ENCODE data around the gene FNDC7. TPM values are rescaled to one million over a fixed set of nuclear protein-coding genes. Genes with fewer than 3 reads are reported as not detected.
A peak's percentile ranks its signal among the peaks of the same experiment; 100 is the strongest.

Gene FNDC7
- total RNA-seq, 1 donor from 2014 or later, result under 0.01 TPM

DNA sequence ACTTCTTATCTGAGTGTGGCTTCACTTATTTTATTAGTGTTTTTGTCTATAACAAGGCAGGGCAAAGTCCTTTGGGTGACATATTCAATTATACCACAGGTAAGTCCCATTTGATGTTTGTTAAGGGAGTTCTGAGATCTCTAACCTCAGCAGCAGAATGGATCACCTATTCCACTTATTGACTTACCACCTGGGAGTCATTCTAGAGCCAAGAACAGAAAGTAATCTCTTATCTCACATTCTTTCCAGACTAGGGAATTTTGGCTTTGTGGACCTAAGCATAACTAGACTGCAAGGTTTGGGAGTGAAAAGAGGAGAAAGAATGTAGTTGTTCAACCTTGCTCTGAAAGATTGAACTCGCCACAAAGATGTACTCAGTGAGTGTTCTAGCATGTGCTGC is 13.2 kb downstream of the FNDC7 start:
- DNase-seq (ENCODE audit: low read depth) (no peak), FAIRE-seq (no peak)
- H3K36me3 ChIP-seq (ENCODE audit: control insufficient read depth, insufficient read depth, low read length), result no peaks in the 10 kb centered on the region
- TF ChIP-seq, protein P1, sequence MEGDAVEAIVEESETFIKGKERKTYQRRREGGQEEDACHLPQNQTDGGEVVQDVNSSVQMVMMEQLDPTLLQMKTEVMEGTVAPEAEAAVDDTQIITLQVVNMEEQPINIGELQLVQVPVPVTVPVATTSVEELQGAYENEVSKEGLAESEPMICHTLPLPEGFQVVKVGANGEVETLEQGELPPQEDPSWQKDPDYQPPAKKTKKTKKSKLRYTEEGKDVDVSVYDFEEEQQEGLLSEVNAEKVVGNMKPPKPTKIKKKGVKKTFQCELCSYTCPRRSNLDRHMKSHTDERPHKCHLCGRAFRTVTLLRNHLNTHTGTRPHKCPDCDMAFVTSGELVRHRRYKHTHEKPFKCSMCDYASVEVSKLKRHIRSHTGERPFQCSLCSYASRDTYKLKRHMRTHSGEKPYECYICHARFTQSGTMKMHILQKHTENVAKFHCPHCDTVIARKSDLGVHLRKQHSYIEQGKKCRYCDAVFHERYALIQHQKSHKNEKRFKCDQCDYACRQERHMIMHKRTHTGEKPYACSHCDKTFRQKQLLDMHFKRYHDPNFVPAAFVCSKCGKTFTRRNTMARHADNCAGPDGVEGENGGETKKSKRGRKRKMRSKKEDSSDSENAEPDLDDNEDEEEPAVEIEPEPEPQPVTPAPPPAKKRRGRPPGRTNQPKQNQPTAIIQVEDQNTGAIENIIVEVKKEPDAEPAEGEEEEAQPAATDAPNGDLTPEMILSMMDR (IDR thresholded peaks at IDR 0.05; ENCODE audit: insufficient read depth, low read length, severe bottlenecking), result no peak
- no peak overlapping the region for H3K4me3 ChIP-seq (ENCODE audit: low read depth, low read length)
- peaks cover 2% of the 10 kb centered on the region for H3K27me3 ChIP-seq (ENCODE audit: control insufficient read depth, insufficient read depth, low read length)

DNA sequence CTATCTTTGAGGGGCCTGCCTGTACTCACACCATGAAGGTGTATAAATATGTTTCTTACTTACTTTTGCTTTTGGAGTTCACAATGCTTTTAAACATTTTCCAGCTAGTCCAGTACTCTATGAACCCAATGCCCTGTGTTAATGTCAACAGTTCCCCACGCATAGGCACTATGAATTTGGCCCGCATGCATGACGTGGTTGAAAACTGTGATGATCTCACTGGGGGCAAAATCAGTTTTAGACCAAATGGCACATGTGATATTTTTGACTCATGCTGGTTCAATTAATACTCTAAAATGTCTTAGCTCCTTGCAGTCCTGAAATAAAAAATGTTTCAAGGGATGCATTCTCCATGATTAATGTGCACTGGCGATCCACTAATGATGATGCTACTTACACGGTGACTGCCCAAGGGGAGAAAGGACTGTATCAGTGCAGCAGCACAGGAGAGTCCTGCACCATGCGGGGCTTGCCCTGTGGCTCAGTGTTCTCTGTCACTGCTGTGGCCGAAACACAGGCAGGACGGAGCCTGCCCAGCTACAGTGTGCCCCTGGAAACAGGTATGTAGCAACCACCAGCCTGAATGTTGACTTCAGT is 15.7 kb downstream of the FNDC7 start:
- TF ChIP-seq, protein P1 (IDR thresholded peaks at IDR 0.05; ENCODE audit: insufficient read depth, low read length, severe bottlenecking), result no peak
- Histone ChIP-seq H3K36me3 (ENCODE audit: control insufficient read depth, insufficient read depth, low read length) (no peaks in the 10 kb centered on the region), H3K27me3 (ENCODE audit: control insufficient read depth, insufficient read depth, low read length) (peaks cover 2% of the 10 kb centered on the region), H3K4me3 (ENCODE audit: low read depth, low read length) (no peak overlapping the region)
- DNase-seq (ENCODE audit: low read depth) (no peak), FAIRE-seq (no peak)

DNA sequence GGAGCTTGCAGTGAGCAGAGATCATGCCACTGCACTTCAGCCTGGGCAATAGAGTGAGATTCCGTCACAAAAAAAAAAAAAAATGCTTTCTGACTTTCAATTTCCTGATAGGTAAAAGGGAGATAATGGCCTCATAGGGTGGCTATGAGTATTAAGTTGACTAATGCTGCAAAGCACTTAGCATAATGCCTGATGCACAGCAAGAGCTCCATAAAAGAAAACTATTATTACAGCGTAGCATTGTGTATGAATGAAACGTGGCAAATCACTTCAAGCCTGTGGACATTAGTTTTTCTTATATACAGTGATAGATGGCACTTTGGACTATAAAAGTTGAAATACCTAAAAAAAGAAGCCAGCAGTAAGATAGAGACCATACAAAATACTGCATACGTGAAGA is 16.8 kb downstream of the FNDC7 start:
- no peak for FAIRE-seq
- no peak overlapping the region for H3K4me3 ChIP-seq (ENCODE audit: low read depth, low read length)
- TF ChIP-seq, protein P1 (IDR thresholded peaks at IDR 0.05; ENCODE audit: insufficient read depth, low read length, severe bottlenecking), result no peak
- DNase-seq (ENCODE audit: low read depth), result no peak
- no peaks in the 10 kb centered on the region for H3K36me3 ChIP-seq (ENCODE audit: control insufficient read depth, insufficient read depth, low read length)
- peaks cover 2% of the 10 kb centered on the region for H3K27me3 ChIP-seq (ENCODE audit: control insufficient read depth, insufficient read depth, low read length)

DNA sequence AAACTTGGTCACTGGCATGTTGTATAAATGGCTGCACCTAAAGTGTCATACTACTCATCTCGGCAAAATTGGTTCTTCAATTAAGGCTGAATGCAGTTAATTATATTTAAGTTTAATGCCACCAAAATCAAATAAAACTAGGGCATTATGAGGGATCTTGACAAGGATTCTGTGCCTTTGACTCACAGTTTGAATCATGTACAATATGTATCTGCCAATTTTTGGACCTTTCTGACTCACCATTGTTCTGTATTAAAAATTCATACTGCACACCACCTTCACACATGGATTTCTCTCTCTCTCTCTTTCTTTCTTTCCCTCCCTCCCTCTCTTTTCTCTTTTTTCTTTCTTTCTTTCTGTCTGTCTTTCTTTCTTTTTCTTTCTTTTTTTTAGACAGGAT is 19.7 kb downstream of the FNDC7 start:
- TF ChIP-seq, protein P1 (IDR thresholded peaks at IDR 0.05; ENCODE audit: insufficient read depth, low read length, severe bottlenecking), result no peak
- DNase-seq (ENCODE audit: low read depth) (peak; percentile 63), FAIRE-seq (no peak)
- H3K27me3 ChIP-seq (ENCODE audit: control insufficient read depth, insufficient read depth, low read length), result peaks cover 2% of the 10 kb centered on the region
- H3K36me3 ChIP-seq (ENCODE audit: control insufficient read depth, insufficient read depth, low read length), result no peaks in the 10 kb centered on the region
- no peak overlapping the region for H3K4me3 ChIP-seq (ENCODE audit: low read depth, low read length)

DNA sequence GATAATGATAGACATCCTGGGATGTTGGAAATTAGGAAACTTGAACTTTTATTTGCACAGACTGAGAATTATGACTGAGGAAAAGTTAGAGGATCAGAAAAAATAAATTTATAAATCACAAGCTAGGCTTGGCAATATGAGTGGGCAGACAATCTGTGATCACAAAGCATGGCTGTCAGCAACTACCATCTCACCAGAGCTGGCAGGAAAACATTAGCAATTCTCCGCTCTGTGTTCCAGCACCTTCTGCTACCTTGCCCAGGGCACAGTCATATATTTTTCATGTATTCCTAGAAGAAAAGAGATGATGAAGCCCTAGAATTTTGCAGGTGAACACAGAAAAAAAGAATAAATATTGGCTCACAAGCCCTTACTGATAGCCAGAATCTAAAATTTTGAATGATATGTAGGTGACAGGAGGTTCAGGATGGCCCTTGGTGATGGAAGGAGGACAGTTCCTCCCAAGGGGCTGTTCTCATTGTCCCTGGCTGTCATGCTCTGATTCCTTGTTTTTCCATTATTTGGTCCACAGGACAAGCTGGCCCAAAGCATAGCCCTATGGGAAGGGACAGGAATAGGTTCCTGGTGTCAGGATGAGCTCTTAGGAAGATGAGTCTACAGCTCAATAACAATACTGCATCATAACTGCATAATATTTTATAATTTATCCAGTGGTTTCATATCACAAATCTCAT is 21.6 kb downstream of the FNDC7 start:
- no peak for DNase-seq (ENCODE audit: low read depth)
- H3K4me3 ChIP-seq (ENCODE audit: low read depth, low read length), result no peak overlapping the region
- FAIRE-seq, result no peak
- TF ChIP-seq, protein P1 (IDR thresholded peaks at IDR 0.05; ENCODE audit: insufficient read depth, low read length, severe bottlenecking), result no peak
- H3K27me3 ChIP-seq (ENCODE audit: control insufficient read depth, insufficient read depth, low read length), result no peaks in the 10 kb centered on the region
- H3K36me3 ChIP-seq (ENCODE audit: control insufficient read depth, insufficient read depth, low read length), result no peaks in the 10 kb centered on the region
